Trophoblast cell (in vitro differentiated cells and primary cell): ENCODE measurements around the gene CCNT1.

Source experiments
- DNase-seq, 2 donors: peaks; one replicate each; pipeline ENCODE4 v3.0.0-alpha.2; 2016
- H2AFZ ChIP-seq: 2 replicates; pipeline ENCODE4 v1.6.1; 2013; ENCODE audit warnings: low read length, moderate library complexity, mild to moderate bottlenecking; ENCODE audit not compliant: insufficient read depth, poor library complexity
- H2AK5ac ChIP-seq: 2 replicates; pipeline ENCODE4 v1.6.1; 2013; ENCODE audit warnings: mild to moderate bottlenecking, low read length
- H2BK120ac ChIP-seq: 2 replicates; pipeline ENCODE4 v1.6.1; 2013; ENCODE audit warnings: low read length, mild to moderate bottlenecking, moderate library complexity; ENCODE audit not compliant: insufficient read depth, poor library complexity
- H2BK12ac ChIP-seq: 2 replicates; pipeline ENCODE4 v1.6.1; 2013; ENCODE audit warnings: mild to moderate bottlenecking, low read length, moderate library complexity
- H2BK5ac ChIP-seq: 2 replicates; pipeline ENCODE4 v1.6.1; 2013; ENCODE audit warnings: low read length, low read depth, moderate library complexity, mild to moderate bottlenecking; ENCODE audit not compliant: poor library complexity
- H3K14ac ChIP-seq: 2 replicates; pipeline ENCODE4 v1.6.1; 2013; ENCODE audit warnings: mild to moderate bottlenecking, low read length
- H3K18ac ChIP-seq: 2 replicates; pipeline ENCODE4 v1.6.1; 2013; ENCODE audit warnings: mild to moderate bottlenecking, low read length
- H3K23ac ChIP-seq: 2 replicates; pipeline ENCODE4 v1.6.1; 2013; ENCODE audit warnings: low read length
- H3K27ac ChIP-seq: 2 replicates; pipeline ENCODE4 v1.5.1; 2013; ENCODE audit warnings: low read depth, mild to moderate bottlenecking, inconsistent platforms, low read length, moderate library complexity
- H3K27me3 ChIP-seq: 2 replicates; pipeline ENCODE4 v1.6.1; 2013; ENCODE audit warnings: inconsistent platforms, mild to moderate bottlenecking, low read length, moderate library complexity; ENCODE audit not compliant: insufficient read depth
- H3K36me3 ChIP-seq, 2 experiments: 1 replicate in 1 of 2; 2 replicates in 1 of 2; pipeline ENCODE4 v1.6.1; 2013; ENCODE audit warnings: low read length in 2 of 2, mild to moderate bottlenecking in 2 of 2, moderate library complexity in 1 of 2; ENCODE audit not compliant: insufficient read depth in 2 of 2, control insufficient read depth in 1 of 2
- H3K4ac ChIP-seq: 2 replicates; pipeline ENCODE4 v1.6.1; 2013; ENCODE audit warnings: low read depth, mild to moderate bottlenecking, low read length, moderate library complexity
- H3K4me1 ChIP-seq, 2 experiments: 1 replicate in 1 of 2; 2 replicates in 1 of 2; pipeline ENCODE4 v1.6.1; 2013; ENCODE audit warnings: low read length in 2 of 2, mild to moderate bottlenecking in 2 of 2, moderate library complexity in 1 of 2; ENCODE audit not compliant: insufficient read depth in 2 of 2, control insufficient read depth in 1 of 2
- H3K4me2 ChIP-seq: 2 replicates; pipeline ENCODE4 v1.6.1; 2013; ENCODE audit warnings: inconsistent platforms, mild to moderate bottlenecking, low read length, moderate library complexity
- H3K4me3 ChIP-seq: 2 replicates; pipeline ENCODE4 v1.5.1; 2013; ENCODE audit warnings: mild to moderate bottlenecking, low read depth, low read length, inconsistent platforms
- H3K79me1 ChIP-seq: one replicate; pipeline ENCODE4 v1.6.1; 2013; ENCODE audit warnings: low read length
- H3K79me2 ChIP-seq: 2 replicates; pipeline ENCODE4 v1.6.1; 2013; ENCODE audit warnings: low read length, mild to moderate bottlenecking; ENCODE audit not compliant: control insufficient read depth, insufficient read depth, poor library complexity
- H3K9ac ChIP-seq: 2 replicates; pipeline ENCODE4 v1.6.1; 2013; ENCODE audit warnings: mild to moderate bottlenecking, low read length
- H3K9me3 ChIP-seq: 2 replicates; pipeline ENCODE4 v1.6.1; 2013; ENCODE audit warnings: low read depth, mild to moderate bottlenecking, control low read depth, inconsistent platforms, low read length; ENCODE audit not compliant: insufficient read depth
- H4K12ac ChIP-seq: 2 replicates; pipeline ENCODE4 v1.6.1; 2013; ENCODE audit warnings: low read depth, mild to moderate bottlenecking, low read length, moderate library complexity
- H4K8ac ChIP-seq: 2 replicates; pipeline ENCODE4 v1.6.1; 2013; ENCODE audit warnings: low read depth, mild to moderate bottlenecking, low read length, moderate library complexity
- H4K91ac ChIP-seq: one replicate; pipeline ENCODE4 v1.6.1; 2013; ENCODE audit warnings: low read depth, mild to moderate bottlenecking, low read length, moderate library complexity
- WGBS: extraction: QIAGEN DNeasy Blood & Tissue Kit; methylation state at CpG from one replicate; pipeline ENCODE4 v1.1.7; 2013; ENCODE audit warnings: missing lambda C conversion rate; ENCODE audit not compliant: insufficient read length, insufficient coverage; ENCODE audit errors: extremely low coverage; 5-methylcytosine and 5-hydroxymethylcytosine counted together

CCNT1 gene

DNA sequence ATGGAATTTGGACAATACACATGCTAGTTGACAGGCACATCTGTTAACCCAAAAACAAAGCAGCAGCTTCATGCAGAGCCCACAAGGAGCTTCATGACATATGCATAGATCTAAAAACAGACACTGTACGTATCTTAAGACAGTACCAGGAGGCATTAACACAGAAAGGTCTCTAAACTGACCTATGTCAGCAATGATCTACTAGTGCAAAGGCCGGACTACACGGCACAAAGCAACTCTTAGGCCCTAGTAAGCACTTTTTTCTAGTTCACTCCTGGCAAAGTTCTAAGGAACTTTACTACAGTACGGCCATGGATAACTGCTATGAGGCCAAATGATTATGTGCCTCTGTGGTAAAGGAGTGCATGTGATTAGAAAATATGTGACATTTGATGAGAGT is 26.1 kb downstream of the CCNT1 start:
- Histone ChIP-seq H3K27ac (no peak overlapping the region), H3K79me1 (no peaks in the 10 kb centered on the region), H2AK5ac (no peak overlapping the region), H2BK120ac (no peak overlapping the region), H2BK5ac (no peak overlapping the region), H2AFZ (no peak overlapping the region), H4K8ac (no peak overlapping the region), H3K36me3 (peaks cover 13 to 23% of the 10 kb centered on the region in 2 experiments), H3K18ac (no peak overlapping the region), H3K4me3 (no peak overlapping the region), H3K9ac (no peak overlapping the region), H3K79me2 (no peaks in the 10 kb centered on the region), H2BK12ac (no peak overlapping the region), H3K14ac (no peak overlapping the region), H3K4ac (no peak overlapping the region), H3K27me3 (no peaks in the 10 kb centered on the region), H3K4me1 (peaks cover 0 to 4% of the 10 kb centered on the region in 2 experiments), H3K23ac (no peak overlapping the region), H4K12ac (no peak overlapping the region), H3K4me2 (no peak overlapping the region), H4K91ac (no peak overlapping the region), H3K9me3 (no peaks in the 10 kb centered on the region)
- no CpG with 5 or more reads among the region's 4 CpGs for WGBS
- no peak for DNase-seq

DNA sequence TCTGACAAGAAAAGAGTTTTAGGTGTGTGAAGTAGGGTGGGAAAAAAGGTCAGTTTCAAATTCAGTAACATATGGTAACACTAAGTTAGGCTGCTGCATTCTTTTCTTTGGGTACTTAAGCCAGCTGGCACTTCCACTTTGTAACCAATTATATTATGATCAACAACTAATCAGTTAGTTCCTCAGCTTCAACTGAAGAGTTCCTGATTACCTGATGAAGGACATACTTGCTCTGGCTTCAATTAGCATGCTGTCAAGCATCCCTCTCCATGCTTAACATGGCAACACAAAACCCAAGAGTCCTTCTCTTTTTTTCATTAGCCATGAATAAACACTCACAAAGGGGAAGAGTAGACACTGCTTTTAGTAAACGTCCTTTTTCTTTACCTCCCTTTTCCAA is 27.7 kb downstream of the CCNT1 start:
- no peak overlapping the region for H3K14ac ChIP-seq
- no peak overlapping the region for H3K4me2 ChIP-seq
- H3K27ac ChIP-seq = no peak overlapping the region
- H4K12ac ChIP-seq = no peak overlapping the region
- no peaks in the 10 kb centered on the region for H3K27me3 ChIP-seq
- no peaks in the 10 kb centered on the region for H3K79me2 ChIP-seq
- H3K23ac ChIP-seq = no peak overlapping the region
- no peak overlapping the region for H3K4me3 ChIP-seq
- no peak for DNase-seq
- H4K91ac ChIP-seq = no peak overlapping the region
- H3K36me3 ChIP-seq = peaks cover 5 to 14% of the 10 kb centered on the region in 2 experiments
- no peak overlapping the region for H2BK5ac ChIP-seq
- H3K79me1 ChIP-seq = no peaks in the 10 kb centered on the region
- peaks cover 0 to 4% of the 10 kb centered on the region in 2 experiments for H3K4me1 ChIP-seq
- no peak overlapping the region for H2AFZ ChIP-seq
- no peak overlapping the region for H2BK120ac ChIP-seq
- no peak overlapping the region for H2BK12ac ChIP-seq
- no peak overlapping the region for H3K4ac ChIP-seq
- no peak overlapping the region for H2AK5ac ChIP-seq
- no peak overlapping the region for H4K8ac ChIP-seq
- no peak overlapping the region for H3K18ac ChIP-seq
- H3K9ac ChIP-seq = no peak overlapping the region
- no CpG with 5 or more reads among the region's 1 CpG for WGBS
- H3K9me3 ChIP-seq = no peaks in the 10 kb centered on the region

DNA sequence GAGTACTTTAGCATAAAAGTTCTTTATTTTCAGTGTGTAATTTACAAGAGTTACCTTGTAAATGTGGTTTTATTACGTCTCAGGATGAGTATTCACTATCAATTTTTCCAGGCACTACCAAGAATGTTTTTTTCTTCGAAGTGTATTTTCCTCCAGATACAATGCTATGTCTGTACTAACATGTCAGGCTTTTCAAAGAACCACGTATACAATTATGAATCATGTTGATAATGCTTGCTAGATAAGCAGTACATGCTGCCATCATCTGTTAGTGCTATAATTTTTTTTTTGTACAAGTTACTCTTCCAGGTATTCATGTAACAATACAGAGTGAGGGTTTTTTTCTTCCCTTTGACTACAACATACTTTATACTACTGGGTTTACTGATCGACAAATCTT is 28.9 kb downstream of the CCNT1 start:
- DNase-seq = no peak
- H2BK12ac ChIP-seq = no peak overlapping the region
- no peak overlapping the region for H3K4ac ChIP-seq
- no peaks in the 10 kb centered on the region for H3K79me2 ChIP-seq
- H3K4me2 ChIP-seq = no peak overlapping the region
- H2AK5ac ChIP-seq = no peak overlapping the region
- H3K18ac ChIP-seq = no peak overlapping the region
- no peak overlapping the region for H3K14ac ChIP-seq
- H3K4me3 ChIP-seq = no peak overlapping the region
- no peak overlapping the region for H2AFZ ChIP-seq
- H3K23ac ChIP-seq = no peak overlapping the region
- no peaks in the 10 kb centered on the region for H3K9me3 ChIP-seq
- peaks cover 0 to 4% of the 10 kb centered on the region in 2 experiments for H3K4me1 ChIP-seq
- H3K27ac ChIP-seq = no peak overlapping the region
- H3K79me1 ChIP-seq = no peaks in the 10 kb centered on the region
- no peak overlapping the region for H2BK5ac ChIP-seq
- peaks cover 0 to 3% of the 10 kb centered on the region in 2 experiments for H3K36me3 ChIP-seq
- no peak overlapping the region for H4K91ac ChIP-seq
- no peak overlapping the region for H4K12ac ChIP-seq
- no peaks in the 10 kb centered on the region for H3K27me3 ChIP-seq
- no peak overlapping the region for H3K9ac ChIP-seq
- H4K8ac ChIP-seq = no peak overlapping the region
- no peak overlapping the region for H2BK120ac ChIP-seq
- no CpG with 5 or more reads among the region's 4 CpGs for WGBS

DNA sequence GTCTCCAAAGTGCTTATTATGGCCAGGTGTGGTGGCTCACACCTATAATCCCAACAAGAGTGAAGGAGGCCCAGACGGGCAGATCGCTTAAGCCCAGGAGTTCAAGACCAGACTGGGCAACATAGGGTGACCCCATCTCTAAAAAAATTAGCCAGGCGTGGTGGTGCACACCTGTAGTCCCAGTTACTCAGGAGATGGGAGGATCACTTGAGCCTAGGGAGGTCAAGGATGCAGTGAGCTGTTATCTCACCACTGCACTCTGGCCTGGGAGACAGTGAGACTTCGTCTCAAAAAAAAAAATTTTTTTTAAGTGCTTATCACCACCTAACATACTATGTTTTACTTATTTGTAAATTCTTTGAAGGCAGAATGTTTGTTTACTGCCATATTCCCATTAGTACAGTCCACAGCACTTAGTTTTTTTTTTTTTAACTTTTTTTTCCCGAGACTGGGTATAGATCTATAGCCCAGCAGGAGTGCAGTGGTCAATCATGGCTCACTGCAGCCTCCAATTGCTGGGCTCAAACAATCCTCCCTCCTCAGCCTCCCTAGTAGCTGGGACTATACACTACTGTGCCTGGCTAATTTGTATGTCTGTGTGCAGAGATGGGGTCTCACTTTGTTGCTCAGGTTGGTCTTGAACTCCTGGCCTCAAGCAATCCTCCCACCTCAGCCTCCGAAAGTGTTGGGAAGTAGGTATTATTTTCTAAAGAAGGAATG is 29.7 kb downstream of the CCNT1 start:
- Histone ChIP-seq H3K9ac (no peak overlapping the region), H3K79me1 (peaks cover 4% of the 10 kb centered on the region), H2BK12ac (peak overlapping the region; percentile 19), H3K9me3 (no peaks in the 10 kb centered on the region), H4K8ac (no peak overlapping the region), H3K36me3 (peaks cover 0 to 3% of the 10 kb centered on the region in 2 experiments), H3K14ac (no peak overlapping the region), H3K4ac (no peak overlapping the region), H2BK120ac (no peak overlapping the region), H2AK5ac (no peak overlapping the region), H3K27me3 (no peaks in the 10 kb centered on the region), H4K12ac (no peak overlapping the region), H4K91ac (no peak overlapping the region), H2BK5ac (no peak overlapping the region), H3K23ac (no peak overlapping the region), H3K4me2 (no peak overlapping the region), H3K18ac (no peak overlapping the region), H3K4me1 (peaks cover 0 to 4% of the 10 kb centered on the region in 2 experiments), H3K27ac (no peak overlapping the region), H3K79me2 (peaks cover 2% of the 10 kb centered on the region), H3K4me3 (no peak overlapping the region), H2AFZ (no peak overlapping the region)
- WGBS = no CpG with 5 or more reads among the region's 6 CpGs
- DNase-seq = no peak
